ENCODE measurements around the gene HIBCH.

HIBCH gene

GRCh38 chr2:190313880-190314279, 5.7 kb downstream of the HIBCH start:
- TF ChIP-seq USF1 (IDR thresholded peaks at IDR 0.05) = no peak
- no peak for TF ChIP-seq FOXM1 (IDR thresholded peaks at IDR 0.05; ENCODE audit: borderline replicate concordance, low read depth)
- no peak for TF ChIP-seq NFIC (IDR thresholded peaks at IDR 0.05)
- TF ChIP-seq RAD21 (IDR thresholded peaks at IDR 0.05; ENCODE audit: low read depth) = no peak
- TF ChIP-seq YY1 (IDR thresholded peaks at IDR 0.05; ENCODE audit: low read depth) = no peak
- no peak for TF ChIP-seq CREB1 (IDR thresholded peaks at IDR 0.05; ENCODE audit: low read depth)

GRCh38 chr2:190311893-190312634, 7.6 kb downstream of the HIBCH start:
- TF ChIP-seq CREB1 (IDR thresholded peaks at IDR 0.05; ENCODE audit: low read depth) = no peak
- no peak for TF ChIP-seq TEAD4 (IDR thresholded peaks at IDR 0.05)
- no peak for TF ChIP-seq ZBTB7A (IDR thresholded peaks at IDR 0.05; ENCODE audit: low read depth)
- no peak for TF ChIP-seq REST (IDR thresholded peaks at IDR 0.05; ENCODE audit: low read depth)
- no peak for TF ChIP-seq TAF1 (IDR thresholded peaks at IDR 0.05; ENCODE audit: low read depth)
- no peak for TF ChIP-seq TCF12 (IDR thresholded peaks at IDR 0.05; ENCODE audit: low read depth)
- no peak for TF ChIP-seq CEBPB (IDR thresholded peaks at IDR 0.05)
- TF ChIP-seq RAD21 (IDR thresholded peaks at IDR 0.05; ENCODE audit: low read depth) = no peak
- no peak for TF ChIP-seq NFIC (IDR thresholded peaks at IDR 0.05)
- TF ChIP-seq EGR1 (IDR thresholded peaks at IDR 0.05) = no peak
- TF ChIP-seq EP300 (IDR thresholded peaks at IDR 0.05; ENCODE audit: borderline replicate concordance) = no peak
- no peak for TF ChIP-seq FOXM1 (IDR thresholded peaks at IDR 0.05; ENCODE audit: borderline replicate concordance, low read depth)
- TF ChIP-seq YY1 (IDR thresholded peaks at IDR 0.05; ENCODE audit: low read depth) = no peak
- no peak for TF ChIP-seq USF1 (IDR thresholded peaks at IDR 0.05)
- TF ChIP-seq MAX (IDR thresholded peaks at IDR 0.05) = no peak

- TF ChIP-seq YY1 (IDR thresholded peaks at IDR 0.05; ENCODE audit: low read depth) (no peak), FOXM1 (IDR thresholded peaks at IDR 0.05; ENCODE audit: borderline replicate concordance, low read depth) (no peak), MAX (IDR thresholded peaks at IDR 0.05) (no peak), ZBTB7A (IDR thresholded peaks at IDR 0.05; ENCODE audit: low read depth) (no peak), CEBPB (IDR thresholded peaks at IDR 0.05) (no peak), EGR1 (IDR thresholded peaks at IDR 0.05) (no peak), TEAD4 (IDR thresholded peaks at IDR 0.05) (no peak), NFIC (IDR thresholded peaks at IDR 0.05) (no peak), TAF1 (IDR thresholded peaks at IDR 0.05; ENCODE audit: low read depth) (no peak), CREB1 (IDR thresholded peaks at IDR 0.05; ENCODE audit: low read depth) (no peak), RAD21 (IDR thresholded peaks at IDR 0.05; ENCODE audit: low read depth) (no peak), TCF12 (IDR thresholded peaks at IDR 0.05; ENCODE audit: low read depth) (no peak), REST (IDR thresholded peaks at IDR 0.05; ENCODE audit: low read depth) (no peak), EP300 (IDR thresholded peaks at IDR 0.05; ENCODE audit: borderline replicate concordance) (no peak), USF1 (IDR thresholded peaks at IDR 0.05) (no peak)
These were observed 11.6 kb downstream of the HIBCH start for GRCh38 chr2:190308031-190308430.

- TF ChIP-seq CREB1 (IDR thresholded peaks at IDR 0.05; ENCODE audit: low read depth) (no peak), TAF1 (IDR thresholded peaks at IDR 0.05; ENCODE audit: low read depth) (no peak), RAD21 (IDR thresholded peaks at IDR 0.05; ENCODE audit: low read depth) (no peak), REST (IDR thresholded peaks at IDR 0.05; ENCODE audit: low read depth) (no peak), TEAD4 (IDR thresholded peaks at IDR 0.05) (no peak), CEBPB (IDR thresholded peaks at IDR 0.05) (no peak), ZBTB7A (IDR thresholded peaks at IDR 0.05; ENCODE audit: low read depth) (no peak), TCF12 (IDR thresholded peaks at IDR 0.05; ENCODE audit: low read depth) (no peak), EGR1 (IDR thresholded peaks at IDR 0.05) (no peak), EP300 (IDR thresholded peaks at IDR 0.05; ENCODE audit: borderline replicate concordance) (no peak), NFIC (IDR thresholded peaks at IDR 0.05) (no peak), FOXM1 (IDR thresholded peaks at IDR 0.05; ENCODE audit: borderline replicate concordance, low read depth) (no peak), USF1 (IDR thresholded peaks at IDR 0.05) (no peak)
These were observed 15.2 kb downstream of the HIBCH start for GRCh38 chr2:190304404-190304803.
